Muscle layer of duodenum (tissue), 2 donors: ENCODE measurements around the gene RIF1.

Experiments
- H3K27ac ChIP-seq: one replicate; pipeline ENCODE4 v1.7.0; 2013; ENCODE audit warnings: mild to moderate bottlenecking, low read length
- H3K27me3 ChIP-seq: one replicate; pipeline ENCODE4 v1.7.0; 2013; ENCODE audit warnings: low read depth, mild to moderate bottlenecking, control low read depth, low read length
- H3K36me3 ChIP-seq, 2 donors: one replicate each; pipeline ENCODE4 v1.7.0; 2013; ENCODE audit warnings: low read length in 2 of 2, control low read depth in 1 of 2, mild to moderate bottlenecking in 1 of 2; ENCODE audit not compliant: insufficient read depth in 2 of 2, control insufficient read depth in 1 of 2
- H3K4me1 ChIP-seq, 2 donors: one replicate each; pipeline ENCODE4 v1.7.0; 2013; ENCODE audit warnings: low read length in 2 of 2, mild to moderate bottlenecking in 2 of 2, control low read depth in 1 of 2, moderate library complexity in 1 of 2; ENCODE audit not compliant: insufficient read depth in 2 of 2, control insufficient read depth in 1 of 2
- H3K4me3 ChIP-seq, 2 donors: one replicate each; pipeline ENCODE4 v1.7.0; 2013; ENCODE audit warnings: low read length in 2 of 2, low read depth in 1 of 2, mild to moderate bottlenecking in 1 of 2
- H3K9me3 ChIP-seq, 2 donors: one replicate each; pipeline ENCODE4 v1.7.0; 2013; ENCODE audit warnings: low read length in 2 of 2, control low read depth in 1 of 2, mild to moderate bottlenecking in 1 of 2; ENCODE audit not compliant: control insufficient read depth in 1 of 2
- donor health status: healthy.

RIF1 gene, protein sequence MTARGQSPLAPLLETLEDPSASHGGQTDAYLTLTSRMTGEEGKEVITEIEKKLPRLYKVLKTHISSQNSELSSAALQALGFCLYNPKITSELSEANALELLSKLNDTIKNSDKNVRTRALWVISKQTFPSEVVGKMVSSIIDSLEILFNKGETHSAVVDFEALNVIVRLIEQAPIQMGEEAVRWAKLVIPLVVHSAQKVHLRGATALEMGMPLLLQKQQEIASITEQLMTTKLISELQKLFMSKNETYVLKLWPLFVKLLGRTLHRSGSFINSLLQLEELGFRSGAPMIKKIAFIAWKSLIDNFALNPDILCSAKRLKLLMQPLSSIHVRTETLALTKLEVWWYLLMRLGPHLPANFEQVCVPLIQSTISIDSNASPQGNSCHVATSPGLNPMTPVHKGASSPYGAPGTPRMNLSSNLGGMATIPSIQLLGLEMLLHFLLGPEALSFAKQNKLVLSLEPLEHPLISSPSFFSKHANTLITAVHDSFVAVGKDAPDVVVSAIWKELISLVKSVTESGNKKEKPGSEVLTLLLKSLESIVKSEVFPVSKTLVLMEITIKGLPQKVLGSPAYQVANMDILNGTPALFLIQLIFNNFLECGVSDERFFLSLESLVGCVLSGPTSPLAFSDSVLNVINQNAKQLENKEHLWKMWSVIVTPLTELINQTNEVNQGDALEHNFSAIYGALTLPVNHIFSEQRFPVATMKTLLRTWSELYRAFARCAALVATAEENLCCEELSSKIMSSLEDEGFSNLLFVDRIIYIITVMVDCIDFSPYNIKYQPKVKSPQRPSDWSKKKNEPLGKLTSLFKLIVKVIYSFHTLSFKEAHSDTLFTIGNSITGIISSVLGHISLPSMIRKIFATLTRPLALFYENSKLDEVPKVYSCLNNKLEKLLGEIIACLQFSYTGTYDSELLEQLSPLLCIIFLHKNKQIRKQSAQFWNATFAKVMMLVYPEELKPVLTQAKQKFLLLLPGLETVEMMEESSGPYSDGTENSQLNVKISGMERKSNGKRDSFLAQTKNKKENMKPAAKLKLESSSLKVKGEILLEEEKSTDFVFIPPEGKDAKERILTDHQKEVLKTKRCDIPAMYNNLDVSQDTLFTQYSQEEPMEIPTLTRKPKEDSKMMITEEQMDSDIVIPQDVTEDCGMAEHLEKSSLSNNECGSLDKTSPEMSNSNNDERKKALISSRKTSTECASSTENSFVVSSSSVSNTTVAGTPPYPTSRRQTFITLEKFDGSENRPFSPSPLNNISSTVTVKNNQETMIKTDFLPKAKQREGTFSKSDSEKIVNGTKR (N-terminal part only)

DNA sequence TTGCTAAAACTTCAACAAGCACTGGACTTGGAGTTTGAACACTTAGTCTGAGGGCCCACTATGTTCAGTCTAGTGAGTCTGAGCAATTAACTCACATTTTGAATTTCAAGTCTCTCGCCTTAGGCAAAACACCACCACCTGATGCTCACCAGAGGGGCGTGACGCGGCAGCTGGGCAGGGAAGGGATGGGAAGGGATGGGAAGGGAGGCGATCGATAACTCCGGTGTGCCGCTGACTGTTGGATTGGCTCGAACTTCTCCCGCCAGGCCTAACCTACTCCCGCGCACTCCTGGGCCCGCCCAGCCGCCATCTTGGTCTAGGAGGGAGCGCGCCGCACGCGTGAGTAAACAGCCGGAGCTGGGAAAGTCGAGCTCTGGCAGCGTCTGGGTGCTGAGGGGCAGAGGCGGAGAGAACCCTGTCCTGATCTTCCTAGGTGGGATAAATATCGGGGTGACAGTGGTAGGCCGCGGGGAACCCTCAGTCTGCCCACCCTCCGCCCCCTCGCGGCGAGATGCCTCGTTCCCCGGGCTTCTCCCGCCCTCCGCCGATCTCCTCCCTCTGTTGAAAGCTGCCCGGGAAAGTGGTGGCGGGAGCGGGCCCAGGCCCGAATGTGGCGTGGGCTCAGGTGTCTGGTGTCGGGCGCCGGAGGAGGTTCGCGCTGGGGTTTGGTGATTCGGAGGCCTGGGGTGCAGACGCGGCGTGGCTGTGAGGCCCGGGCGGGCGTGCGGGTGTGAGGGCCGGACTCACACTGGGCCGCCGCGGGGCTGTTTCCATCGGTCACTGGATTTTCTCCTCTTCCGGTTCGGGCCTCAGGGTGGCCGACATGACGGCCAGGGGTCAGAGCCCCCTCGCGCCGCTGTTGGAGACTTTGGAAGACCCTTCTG, at the start of gene RIF1:
TSS of gene RIF1 (plus strand) at position 302 of the 884 bp plus-strand sequence. CDS start at position 824, 522 bp downstream.
- peaks cover 0 to 20% of the 10 kb centered on the region in 2 donors for H3K4me1 ChIP-seq
- H3K4me3 ChIP-seq = peak within 1 kb of the TSS; percentile 90 to 99
- peaks cover 3 to 12% of the 10 kb centered on the region in 2 donors for H3K36me3 ChIP-seq
- H3K27me3 ChIP-seq = no peaks in the 10 kb centered on the region
- peak within 1 kb of the TSS; percentile 87 for H3K27ac ChIP-seq
- H3K9me3 ChIP-seq = no peaks in the 10 kb centered on the region

DNA sequence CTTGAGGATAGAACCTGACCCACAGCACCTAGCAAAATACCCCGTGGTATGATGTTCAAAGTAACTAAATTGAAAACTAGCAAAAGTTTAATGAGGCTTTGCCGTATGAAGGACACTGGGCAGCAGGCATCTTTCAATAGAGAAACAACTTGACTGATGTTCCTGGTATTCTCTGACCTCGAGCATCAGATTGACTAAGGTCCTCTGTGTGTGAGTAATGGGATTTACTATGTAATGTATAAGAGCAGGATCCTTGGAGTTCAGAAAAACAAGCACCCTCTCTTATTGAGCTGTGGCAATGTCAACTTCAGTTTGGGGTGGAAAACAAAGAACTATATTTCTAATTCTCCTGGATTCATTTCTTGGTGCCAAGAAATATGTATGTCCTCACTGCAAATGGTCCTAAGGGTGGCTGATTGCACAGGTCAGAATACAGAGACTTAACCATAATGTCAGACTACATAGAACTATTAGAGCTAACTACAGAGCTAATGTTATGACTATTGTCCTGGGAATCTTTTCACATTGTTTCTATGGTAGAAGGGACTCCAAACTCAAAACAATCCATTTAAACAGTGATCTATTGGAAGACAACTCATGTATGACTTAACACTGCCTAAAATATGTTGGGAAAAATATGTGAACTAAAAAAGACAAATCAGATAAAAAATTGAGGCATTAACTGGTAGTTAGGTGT, 47.9 kb upstream of the RIF1 start:
- no peak overlapping the region for H3K27ac ChIP-seq

DNA sequence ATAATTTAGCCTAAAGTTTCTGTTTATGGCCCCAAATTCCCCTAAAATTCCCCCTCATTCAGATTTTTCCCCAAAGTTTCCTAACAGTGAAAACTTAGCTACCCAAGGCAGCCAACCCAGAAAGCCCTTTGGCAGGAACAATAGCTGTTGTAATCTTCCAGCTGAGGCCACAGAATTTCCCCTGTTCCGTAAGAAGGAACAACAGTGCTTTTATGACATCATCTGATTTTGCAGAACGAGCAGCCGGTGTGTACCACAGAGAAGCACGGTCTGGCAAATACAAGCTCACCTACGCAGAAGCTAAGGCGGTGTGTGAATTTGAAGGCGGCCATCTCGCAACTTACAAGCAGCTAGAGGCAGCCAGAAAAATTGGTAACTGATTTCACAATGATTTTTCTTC, 46.0 kb upstream of the RIF1 start:
- no peaks in the 10 kb centered on the region for H3K36me3 ChIP-seq
- peak overlapping the region; percentile 19 for H3K27ac ChIP-seq
- H3K4me1 ChIP-seq = no peaks in the 10 kb centered on the region
- H3K4me3 ChIP-seq = no peak overlapping the region
- H3K27me3 ChIP-seq = no peaks in the 10 kb centered on the region
- H3K9me3 ChIP-seq = no peaks in the 10 kb centered on the region

More for the DNA sequence above, 47.9 kb upstream of the RIF1 start:
- Histone ChIP-seq H3K27me3 (no peaks in the 10 kb centered on the region), H3K9me3 (no peaks in the 10 kb centered on the region), H3K36me3 (no peaks in the 10 kb centered on the region), H3K4me1 (no peaks in the 10 kb centered on the region), H3K4me3 (no peak overlapping the region)

DNA sequence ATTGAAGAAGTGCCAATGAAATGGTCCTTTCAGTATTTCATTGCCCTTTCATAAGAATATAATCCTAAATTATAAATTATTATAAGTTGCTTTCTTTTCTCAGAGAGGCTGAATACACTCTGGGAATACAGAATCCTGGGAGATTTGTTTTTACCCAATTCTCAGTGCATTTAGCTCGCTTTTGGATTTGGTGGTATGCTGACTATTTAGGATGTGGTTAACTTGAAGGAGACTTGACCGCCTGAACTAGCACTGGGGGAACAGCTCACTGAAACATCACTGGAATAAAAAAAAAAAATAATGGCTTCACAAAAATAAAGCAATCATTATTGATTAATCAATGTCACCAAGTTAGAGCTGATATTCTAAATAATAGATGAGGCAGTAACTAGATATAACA, 42.1 kb upstream of the RIF1 start:
- H3K9me3 ChIP-seq = no peaks in the 10 kb centered on the region
- no peak overlapping the region for H3K27ac ChIP-seq
- no peak overlapping the region for H3K4me3 ChIP-seq
- no peaks in the 10 kb centered on the region for H3K4me1 ChIP-seq
- no peaks in the 10 kb centered on the region for H3K27me3 ChIP-seq
- H3K36me3 ChIP-seq = no peaks in the 10 kb centered on the region

DNA sequence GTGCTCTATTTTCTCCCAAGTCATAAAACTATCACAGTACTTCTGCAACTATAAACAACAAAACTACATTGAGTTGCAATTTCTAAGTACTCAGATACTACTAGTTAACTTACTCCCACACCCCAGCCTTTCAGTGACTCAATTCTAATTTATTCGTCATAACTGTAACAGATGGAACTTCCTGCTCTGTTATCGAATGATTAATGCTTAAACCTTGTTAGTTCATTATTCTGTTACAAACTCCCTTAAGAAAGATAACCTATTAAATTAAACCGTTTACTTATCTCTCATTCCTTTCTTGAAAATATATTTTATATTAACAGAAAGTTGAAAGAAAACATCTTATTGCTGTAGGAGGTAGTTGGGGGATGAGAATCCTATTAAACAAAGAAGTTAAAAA, 35.3 kb upstream of the RIF1 start:
- H3K4me1 ChIP-seq = no peaks in the 10 kb centered on the region
- H3K4me3 ChIP-seq = no peak overlapping the region
- H3K36me3 ChIP-seq = no peaks in the 10 kb centered on the region
- H3K9me3 ChIP-seq = no peaks in the 10 kb centered on the region
- H3K27me3 ChIP-seq = no peaks in the 10 kb centered on the region
- H3K27ac ChIP-seq = no peak overlapping the region

DNA sequence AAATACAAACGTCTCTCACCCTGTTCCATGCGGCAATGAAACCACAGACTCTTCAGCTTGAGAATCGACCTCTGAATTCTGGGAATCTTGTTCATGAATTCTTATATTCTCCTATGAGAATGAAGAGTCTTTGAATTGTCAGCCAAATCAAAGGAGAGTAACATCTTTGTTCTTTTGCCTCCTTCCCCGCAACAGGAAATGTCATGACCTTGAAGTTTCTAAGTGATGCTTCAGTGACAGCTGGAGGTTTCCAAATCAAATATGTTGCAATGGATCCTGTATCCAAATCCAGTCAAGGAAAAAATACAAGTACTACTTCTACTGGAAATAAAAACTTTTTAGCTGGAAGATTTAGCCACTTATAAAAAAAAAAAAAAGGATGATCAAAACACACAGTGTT, 30.5 kb upstream of the RIF1 start:
- no peak overlapping the region for H3K27ac ChIP-seq
- no peaks in the 10 kb centered on the region for H3K4me1 ChIP-seq
- no peak overlapping the region for H3K4me3 ChIP-seq
- H3K27me3 ChIP-seq = no peaks in the 10 kb centered on the region
- no peaks in the 10 kb centered on the region for H3K9me3 ChIP-seq
- no peaks in the 10 kb centered on the region for H3K36me3 ChIP-seq

DNA sequence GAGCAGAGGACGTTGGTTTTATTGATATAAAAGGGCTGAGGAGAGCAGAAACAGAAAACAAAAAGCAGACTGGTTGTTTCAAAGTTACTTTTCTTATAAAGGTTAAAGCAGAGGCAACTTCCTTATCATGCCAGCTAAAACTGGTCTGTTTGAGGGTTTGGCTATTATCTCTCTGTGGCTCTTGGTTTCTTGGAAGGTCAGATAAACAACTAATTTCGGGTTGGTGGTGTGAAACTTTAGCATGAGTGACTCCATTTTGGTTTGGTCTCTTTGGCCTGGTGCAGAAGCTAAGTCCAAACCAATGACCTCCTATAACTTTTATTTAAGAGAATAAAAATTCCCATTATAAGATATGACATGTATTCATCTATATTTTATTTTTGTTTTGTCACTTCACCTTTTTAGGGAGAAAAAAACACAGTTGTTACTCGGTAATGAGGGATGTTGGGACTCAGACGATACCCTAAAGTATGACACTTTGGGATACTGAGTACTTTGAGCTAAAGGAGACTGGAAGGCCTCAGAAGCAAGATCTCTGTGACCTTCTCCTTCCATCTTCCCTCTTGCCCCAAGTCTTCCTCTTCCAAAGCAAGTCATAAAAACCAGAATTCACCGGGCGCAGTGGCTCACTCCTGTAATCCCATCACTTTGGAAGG, 29.0 kb upstream of the RIF1 start:
- Histone ChIP-seq H3K4me3 (no peak overlapping the region), H3K36me3 (no peaks in the 10 kb centered on the region), H3K4me1 (no peaks in the 10 kb centered on the region), H3K9me3 (no peaks in the 10 kb centered on the region), H3K27me3 (no peaks in the 10 kb centered on the region), H3K27ac (no peak overlapping the region)

DNA sequence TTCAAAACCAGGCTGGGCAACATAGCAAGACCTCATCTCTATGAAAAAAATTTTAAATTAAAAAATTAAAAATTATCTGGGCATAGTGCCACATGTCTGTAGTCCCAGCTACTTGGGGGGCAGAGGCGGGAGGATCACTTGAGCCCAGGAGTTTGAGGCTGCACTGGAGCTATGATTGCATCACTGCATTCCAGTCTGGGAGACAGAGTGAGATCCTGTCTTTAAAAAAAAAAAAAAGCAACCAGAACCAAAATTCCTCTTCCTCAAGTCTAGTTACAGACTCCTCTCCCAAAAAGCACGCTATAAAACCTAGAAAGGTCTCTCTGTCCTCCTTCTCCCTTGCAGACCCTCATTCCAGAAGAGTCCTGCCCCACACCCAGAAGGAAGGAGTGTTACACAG, 28.4 kb upstream of the RIF1 start:
- no peak overlapping the region for H3K27ac ChIP-seq
- H3K9me3 ChIP-seq = no peaks in the 10 kb centered on the region
- H3K27me3 ChIP-seq = no peaks in the 10 kb centered on the region
- no peaks in the 10 kb centered on the region for H3K36me3 ChIP-seq
- no peak overlapping the region for H3K4me3 ChIP-seq
- H3K4me1 ChIP-seq = no peaks in the 10 kb centered on the region

DNA sequence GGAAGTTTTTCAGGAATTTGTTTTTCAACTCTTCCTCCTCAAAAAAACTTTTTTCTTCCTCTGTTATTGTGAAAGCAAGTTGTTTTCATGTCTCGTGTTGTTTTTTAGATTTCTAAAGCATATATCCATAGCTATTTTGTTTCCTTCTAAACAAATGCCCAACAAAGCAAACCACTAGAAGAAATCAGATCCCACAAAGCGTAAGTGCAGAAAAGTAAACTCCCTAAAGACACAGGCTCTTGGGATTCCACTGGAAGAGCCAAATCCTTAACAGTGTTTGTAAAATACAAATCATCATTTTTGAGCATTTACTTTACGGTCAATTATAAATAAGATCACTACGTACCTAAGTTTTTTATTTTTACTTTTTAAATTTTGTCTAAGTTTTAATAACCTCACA, 21.7 kb upstream of the RIF1 start:
- Histone ChIP-seq H3K27ac (no peak overlapping the region), H3K9me3 (no peaks in the 10 kb centered on the region), H3K27me3 (no peaks in the 10 kb centered on the region), H3K4me1 (no peaks in the 10 kb centered on the region), H3K4me3 (no peak overlapping the region), H3K36me3 (no peaks in the 10 kb centered on the region)

DNA sequence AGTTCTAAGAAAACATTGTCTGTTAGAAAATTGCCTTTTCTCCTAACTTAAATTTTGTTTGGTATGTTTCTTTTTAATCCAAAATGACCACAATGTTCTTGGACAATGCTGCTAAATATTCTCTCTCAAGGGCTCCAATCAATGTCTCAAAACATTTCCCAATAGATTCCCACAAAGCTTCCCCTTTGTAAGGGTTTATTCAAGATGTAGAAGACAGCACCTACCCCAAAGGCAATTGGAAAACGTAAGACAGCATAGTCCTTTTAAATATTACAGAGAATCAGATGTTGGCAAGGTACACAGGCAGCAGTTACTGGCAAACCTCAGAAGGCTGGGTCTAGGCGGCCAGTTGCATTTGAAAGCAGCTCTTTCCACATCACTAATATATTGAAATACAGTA, 18.3 kb upstream of the RIF1 start:
- no peak overlapping the region for H3K27ac ChIP-seq
- H3K4me3 ChIP-seq = no peak overlapping the region
- H3K9me3 ChIP-seq = no peaks in the 10 kb centered on the region
- H3K36me3 ChIP-seq = no peaks in the 10 kb centered on the region
- H3K4me1 ChIP-seq = no peaks in the 10 kb centered on the region
- no peaks in the 10 kb centered on the region for H3K27me3 ChIP-seq
